SK-N-SH treated with all-trans-retinoic acid at 6 μM for 48 hours (cell line): ENCODE results near the gene ASCL3.

ENCODE experiments used
- CREB5 ChIP-seq: fragments of 250-450 bp; sonication (Bioruptor Pico); IDR thresholded peaks from 2 replicates; pipeline ENCODE4 v1.5.1; 2020; ENCODE audit warnings: low read depth, mild to moderate bottlenecking, moderate library complexity
- OSR1 ChIP-seq: fragments of 250-450 bp; sonication (Bioruptor Pico); IDR thresholded peaks from 2 replicates; pipeline ENCODE4 v1.8.0; 2022; ENCODE audit warnings: moderate library complexity, mild to moderate bottlenecking, inconsistent platforms
- PATZ1 ChIP-seq: fragments of 250-450 bp; sonication (Bioruptor Pico); IDR thresholded peaks from 2 replicates; pipeline ENCODE4 v1.8.0; 2020; ENCODE audit warnings: mild to moderate bottlenecking, moderate library complexity, borderline replicate concordance
- ZFP3 ChIP-seq: fragments of 250-450 bp; sonication (Bioruptor Pico); IDR thresholded peaks from 2 replicates; pipeline ENCODE4 v1.5.0; 2020; ENCODE audit warnings: mild to moderate bottlenecking, moderate library complexity
- ZFP30 ChIP-seq: fragments of 450-650 bp; formaldehyde crosslinking; IDR thresholded peaks from 2 replicates; pipeline ENCODE4 v1.5.0; 2022; ENCODE audit warnings: mild to moderate bottlenecking, moderate library complexity
- ZNF565 ChIP-seq: fragments of 450-650 bp; formaldehyde crosslinking; conservative IDR thresholded peaks from 2 replicates; pipeline ENCODE4 v1.5.0; 2020; ENCODE audit warnings: low read depth, mild to moderate bottlenecking, moderate library complexity
- ZNF8 ChIP-seq: fragments of 450-650 bp; formaldehyde crosslinking; IDR thresholded peaks from 2 replicates; pipeline ENCODE4 v1.5.0; 2020; ENCODE audit warnings: mild to moderate bottlenecking, moderate library complexity

GRCh38 chr11:8973121-8973520 lies 30.3 kb upstream of the ASCL3 start:
- no peak for TF ChIP-seq ZNF8 (CRISPR knock-in tag)
- no peak for TF ChIP-seq PATZ1 (CRISPR knock-in tag)
- no peak for TF ChIP-seq ZNF565 (CRISPR knock-in tag)
- TF ChIP-seq OSR1: no peak
- no peak for TF ChIP-seq CREB5
- TF ChIP-seq ZFP30 (CRISPR knock-in tag): no peak
- TF ChIP-seq ZFP3 (CRISPR knock-in tag): no peak
